Endodermal cell (in vitro differentiated cells): Measurements from ENCODE around the gene ZFYVE21. TPM values are rescaled to one million over a fixed set of nuclear protein-coding genes. Genes with fewer than 3 reads are reported as not detected.

ENCODE experiments used
- DNase-seq: peaks from one replicate; pipeline ENCODE4 v3.0.0-alpha.2; 2017
- H3K27ac ChIP-seq: 2 replicates; pipeline ENCODE4 v1.5.1; 2013; ENCODE audit warnings: mild to moderate bottlenecking, low read depth, low read length, moderate library complexity
- H3K27me3 ChIP-seq: 2 replicates; pipeline ENCODE4 v1.6.1; 2013; ENCODE audit warnings: mild to moderate bottlenecking, low read length, moderate library complexity; ENCODE audit not compliant: insufficient read depth, control insufficient read depth, poor library complexity, severe bottlenecking
- H3K36me3 ChIP-seq: 2 replicates; pipeline ENCODE4 v1.7.0; 2013; ENCODE audit warnings: mild to moderate bottlenecking, low read length, moderate library complexity; ENCODE audit not compliant: control insufficient read depth, insufficient read depth
- H3K4me1 ChIP-seq: one replicate; pipeline ENCODE4 v1.7.0; 2013; ENCODE audit warnings: low read length; ENCODE audit not compliant: control insufficient read depth, insufficient read depth
- H3K4me3 ChIP-seq: 2 replicates; pipeline ENCODE4 v1.5.1; 2013; ENCODE audit warnings: mild to moderate bottlenecking, low read length, moderate library complexity
- H3K9ac ChIP-seq: 2 replicates; pipeline ENCODE4 v1.6.1; 2013; ENCODE audit warnings: mild to moderate bottlenecking, low read length, moderate library complexity; ENCODE audit not compliant: poor library complexity, severe bottlenecking; ENCODE audit errors: extremely low read depth
- H3K9me3 ChIP-seq: 2 replicates; pipeline ENCODE4 v1.6.1; 2013; ENCODE audit warnings: mild to moderate bottlenecking, low read length, moderate library complexity; ENCODE audit not compliant: control insufficient read depth
- H3K27ac Mint-ChIP-seq: 2 replicates; pipeline ENCODE4 v1.8.0; 2020; ENCODE audit warnings: mixed read lengths
- H3K27me3 Mint-ChIP-seq: 2 replicates; pipeline ENCODE4 v1.8.0; 2021; ENCODE audit warnings: mild to moderate bottlenecking, mixed read lengths; ENCODE audit not compliant: insufficient read depth
- H3K36me3 Mint-ChIP-seq: 2 replicates; pipeline ENCODE4 v1.8.0; 2020; ENCODE audit warnings: low read depth, mixed read lengths
- H3K4me1 Mint-ChIP-seq: 2 replicates; pipeline ENCODE4 v1.8.0; 2020; ENCODE audit warnings: mixed read lengths
- H3K4me3 Mint-ChIP-seq: 2 replicates; pipeline ENCODE4 v1.8.0; 2020; ENCODE audit warnings: mild to moderate bottlenecking, moderate library complexity, mixed read lengths
- H3K9me3 Mint-ChIP-seq: 2 replicates; pipeline ENCODE4 v1.8.0; 2020; ENCODE audit warnings: mild to moderate bottlenecking, mixed read lengths
- WGBS, 2 experiments: methylation state at CpG; one replicate each; pipeline versions ENCODE4 v1.1.5 to v1.1.7; 2013; ENCODE audit warnings: missing lambda C conversion rate in 2 of 2, mixed read lengths in 1 of 2; ENCODE audit not compliant: insufficient coverage in 1 of 2, insufficient read length in 1 of 2; 5-methylcytosine and 5-hydroxymethylcytosine counted together
- total RNA-seq, 2 donors: library from RNA; stranded (reverse); fragmentation: NEBNext Ultra II Directional in 1 of 2; extraction: Animal tissue kit (Norgen Biotek cat#: 25700) in 1 of 2; gene quantifications; 2 replicates in 1 of 2; 3 replicates in 1 of 2; pipeline ENCODE4 v1.2.1, GENCODE V29; 2021
- TF ChIP-seq, protein P1 (sequence below): fragments of 200-600 bp; sonication (generic); conservative IDR thresholded peaks from 2 replicates; pipeline ENCODE4 v1.5.0; 2021; ENCODE audit warnings: antibody characterized with exemption, mild to moderate bottlenecking

Gene ZFYVE21
- total RNA-seq, 2 donors from 2014 or later, result 42.5 to 55.6 TPM

DNA sequence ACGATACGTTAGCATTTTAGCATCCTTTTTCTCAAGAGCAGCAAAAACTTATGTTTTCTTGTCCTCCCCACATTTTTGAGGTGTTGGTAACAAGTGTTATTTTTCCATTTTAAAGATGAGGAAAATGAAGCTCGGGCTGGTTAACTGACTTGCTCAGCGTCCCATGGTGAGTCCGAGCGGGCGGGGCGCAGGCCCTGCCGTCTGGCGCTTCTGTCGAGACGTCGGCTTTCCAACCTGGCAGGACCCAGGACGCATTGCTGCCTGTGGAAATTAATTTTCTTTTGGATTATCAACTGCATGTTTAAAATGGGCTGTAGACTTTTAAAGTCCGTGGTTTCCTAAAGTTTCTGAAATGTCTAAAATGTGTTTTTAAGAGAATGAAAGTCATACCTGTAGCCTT, 30.7 kb upstream of the ZFYVE21 start:
- no peak overlapping the region for H3K27ac Mint-ChIP-seq
- Histone ChIP-seq H3K9ac (no peak overlapping the region), H3K36me3 (peaks cover 92% of the 10 kb centered on the region), H3K4me3 (no peak overlapping the region), H3K27me3 (no peaks in the 10 kb centered on the region), H3K9me3 (no peaks in the 10 kb centered on the region), H3K4me1 (no peaks in the 10 kb centered on the region), H3K27ac (no peak overlapping the region)
- DNase-seq, result no peak
- no peaks in the 10 kb centered on the region for H3K27me3 Mint-ChIP-seq
- H3K9me3 Mint-ChIP-seq, result no peaks in the 10 kb centered on the region
- TF ChIP-seq, protein P1, sequence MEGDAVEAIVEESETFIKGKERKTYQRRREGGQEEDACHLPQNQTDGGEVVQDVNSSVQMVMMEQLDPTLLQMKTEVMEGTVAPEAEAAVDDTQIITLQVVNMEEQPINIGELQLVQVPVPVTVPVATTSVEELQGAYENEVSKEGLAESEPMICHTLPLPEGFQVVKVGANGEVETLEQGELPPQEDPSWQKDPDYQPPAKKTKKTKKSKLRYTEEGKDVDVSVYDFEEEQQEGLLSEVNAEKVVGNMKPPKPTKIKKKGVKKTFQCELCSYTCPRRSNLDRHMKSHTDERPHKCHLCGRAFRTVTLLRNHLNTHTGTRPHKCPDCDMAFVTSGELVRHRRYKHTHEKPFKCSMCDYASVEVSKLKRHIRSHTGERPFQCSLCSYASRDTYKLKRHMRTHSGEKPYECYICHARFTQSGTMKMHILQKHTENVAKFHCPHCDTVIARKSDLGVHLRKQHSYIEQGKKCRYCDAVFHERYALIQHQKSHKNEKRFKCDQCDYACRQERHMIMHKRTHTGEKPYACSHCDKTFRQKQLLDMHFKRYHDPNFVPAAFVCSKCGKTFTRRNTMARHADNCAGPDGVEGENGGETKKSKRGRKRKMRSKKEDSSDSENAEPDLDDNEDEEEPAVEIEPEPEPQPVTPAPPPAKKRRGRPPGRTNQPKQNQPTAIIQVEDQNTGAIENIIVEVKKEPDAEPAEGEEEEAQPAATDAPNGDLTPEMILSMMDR, result no peak
- peaks cover 70% of the 10 kb centered on the region for H3K36me3 Mint-ChIP-seq
- H3K4me3 Mint-ChIP-seq, result no peak overlapping the region
- 95 to 96% methylated on average over 15 of the region's 15 CpGs for WGBS, 2 experiments
- H3K4me1 Mint-ChIP-seq, result no peaks in the 10 kb centered on the region

DNA sequence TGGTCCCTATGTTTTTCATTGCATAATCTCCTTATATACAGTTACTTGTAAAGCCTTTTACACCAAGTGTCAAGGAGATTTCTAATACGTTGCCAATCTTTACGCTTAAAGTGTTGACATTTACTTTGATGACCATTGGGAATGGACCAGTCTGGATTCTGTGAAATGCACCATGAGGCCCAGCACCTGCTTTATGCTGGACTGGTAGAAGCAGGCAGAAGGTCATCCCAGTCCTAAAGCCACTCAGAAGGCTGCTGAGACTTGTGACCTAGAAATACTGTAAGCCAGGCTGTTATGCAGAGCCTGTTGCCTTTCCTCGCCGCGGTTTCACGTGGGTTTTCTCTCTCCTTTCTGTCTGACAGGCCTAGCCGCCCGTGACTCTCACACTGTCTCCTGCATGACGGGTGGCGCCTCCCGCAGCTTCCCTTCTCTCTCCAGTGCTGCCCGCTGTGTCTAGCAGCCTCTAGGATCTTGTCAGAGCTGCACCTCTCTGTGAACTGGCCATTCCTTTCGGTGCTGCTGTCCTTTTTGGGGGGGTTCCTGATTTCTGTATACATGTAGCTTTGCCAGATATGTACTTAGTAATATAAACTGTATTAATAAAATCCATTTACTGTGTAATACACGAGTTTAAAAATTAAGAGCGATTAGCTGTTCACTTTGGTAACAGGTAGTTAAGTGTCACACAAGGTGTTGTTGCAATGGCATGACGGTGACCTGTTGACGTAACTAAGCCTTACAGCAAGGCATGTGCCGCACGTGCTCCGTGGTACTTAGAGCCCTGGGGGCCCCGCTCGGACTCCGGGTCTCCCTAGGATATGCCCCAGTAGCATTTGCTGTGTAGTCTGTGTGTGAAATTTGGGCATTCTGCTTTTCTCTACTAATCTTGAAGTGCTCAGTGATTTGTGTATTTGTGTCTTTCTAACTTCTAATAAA, 30.1 kb upstream of the ZFYVE21 start:
- H3K9ac ChIP-seq, result no peak overlapping the region
- TF ChIP-seq, protein P1, result no peak
- H3K4me1 Mint-ChIP-seq, result no peaks in the 10 kb centered on the region
- no peak overlapping the region for H3K27ac ChIP-seq
- no peaks in the 10 kb centered on the region for H3K9me3 Mint-ChIP-seq
- H3K36me3 Mint-ChIP-seq, result peaks cover 70% of the 10 kb centered on the region
- H3K9me3 ChIP-seq, result no peaks in the 10 kb centered on the region
- no peaks in the 10 kb centered on the region for H3K27me3 ChIP-seq
- H3K36me3 ChIP-seq, result peaks cover 91% of the 10 kb centered on the region
- no peak for DNase-seq
- H3K4me3 Mint-ChIP-seq, result no peak overlapping the region
- no peak overlapping the region for H3K27ac Mint-ChIP-seq
- no peaks in the 10 kb centered on the region for H3K27me3 Mint-ChIP-seq
- no peaks in the 10 kb centered on the region for H3K4me1 ChIP-seq
- 94 to 96% methylated on average over 8 to 23 of the region's 23 CpGs for WGBS, 2 experiments
- no peak overlapping the region for H3K4me3 ChIP-seq

DNA sequence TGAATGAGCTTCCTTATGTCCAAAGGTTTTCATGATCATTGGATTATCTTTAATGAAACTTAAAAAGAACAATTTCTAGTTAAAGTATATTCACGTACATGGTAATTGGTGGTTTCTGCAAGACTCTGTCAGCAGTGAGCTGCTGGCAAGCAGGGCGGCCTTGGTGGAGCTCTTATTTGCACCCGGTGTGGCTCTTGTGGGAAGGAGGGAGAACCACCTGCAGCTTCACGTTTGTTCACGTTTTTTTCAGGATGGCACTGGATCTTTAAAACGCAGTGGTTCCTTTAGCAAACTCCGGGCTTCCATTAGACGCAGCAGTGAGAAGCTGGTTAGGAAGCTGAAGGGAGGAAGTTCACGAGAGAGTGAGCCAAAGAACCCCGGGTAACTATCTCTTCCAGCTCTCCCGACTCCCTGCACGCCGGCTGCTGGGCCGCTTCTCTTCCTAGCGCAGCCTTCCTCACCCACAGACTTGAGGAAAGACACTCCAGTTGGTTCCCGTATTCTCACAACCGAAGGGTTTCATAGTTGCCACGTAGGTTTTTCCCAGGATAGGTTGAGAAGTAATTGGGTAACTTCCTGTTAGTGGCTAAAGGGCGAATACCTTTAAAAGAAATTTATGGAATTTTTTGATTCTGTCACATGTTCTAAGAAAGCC, 28.7 kb upstream of the ZFYVE21 start:
- 97 to 98% methylated on average over 19 of the region's 19 CpGs for WGBS, 2 experiments
- H3K4me3 Mint-ChIP-seq, result no peak overlapping the region
- Histone ChIP-seq H3K36me3 (peaks cover 84% of the 10 kb centered on the region), H3K4me1 (no peaks in the 10 kb centered on the region), H3K9me3 (no peaks in the 10 kb centered on the region), H3K9ac (no peak overlapping the region), H3K27ac (no peak overlapping the region), H3K4me3 (no peak overlapping the region), H3K27me3 (no peaks in the 10 kb centered on the region)
- H3K4me1 Mint-ChIP-seq, result no peaks in the 10 kb centered on the region
- peaks cover 58% of the 10 kb centered on the region for H3K36me3 Mint-ChIP-seq
- no peak for DNase-seq
- TF ChIP-seq, protein P1, result no peak
- no peak overlapping the region for H3K27ac Mint-ChIP-seq
- H3K9me3 Mint-ChIP-seq, result no peaks in the 10 kb centered on the region
- no peaks in the 10 kb centered on the region for H3K27me3 Mint-ChIP-seq
